GM19328 (cell line): ENCODE data around the gene ZFPM1.

ENCODE experiments used
- ATAC-seq: cut with Tn5 transposase; IDR thresholded peaks from one replicate; pipeline ENCODE4 v1.9.1; 2021; ENCODE audit warnings: mild to moderate bottlenecking, moderate library complexity; ENCODE audit not compliant: unreplicated experiment

ZFPM1 gene

DNA sequence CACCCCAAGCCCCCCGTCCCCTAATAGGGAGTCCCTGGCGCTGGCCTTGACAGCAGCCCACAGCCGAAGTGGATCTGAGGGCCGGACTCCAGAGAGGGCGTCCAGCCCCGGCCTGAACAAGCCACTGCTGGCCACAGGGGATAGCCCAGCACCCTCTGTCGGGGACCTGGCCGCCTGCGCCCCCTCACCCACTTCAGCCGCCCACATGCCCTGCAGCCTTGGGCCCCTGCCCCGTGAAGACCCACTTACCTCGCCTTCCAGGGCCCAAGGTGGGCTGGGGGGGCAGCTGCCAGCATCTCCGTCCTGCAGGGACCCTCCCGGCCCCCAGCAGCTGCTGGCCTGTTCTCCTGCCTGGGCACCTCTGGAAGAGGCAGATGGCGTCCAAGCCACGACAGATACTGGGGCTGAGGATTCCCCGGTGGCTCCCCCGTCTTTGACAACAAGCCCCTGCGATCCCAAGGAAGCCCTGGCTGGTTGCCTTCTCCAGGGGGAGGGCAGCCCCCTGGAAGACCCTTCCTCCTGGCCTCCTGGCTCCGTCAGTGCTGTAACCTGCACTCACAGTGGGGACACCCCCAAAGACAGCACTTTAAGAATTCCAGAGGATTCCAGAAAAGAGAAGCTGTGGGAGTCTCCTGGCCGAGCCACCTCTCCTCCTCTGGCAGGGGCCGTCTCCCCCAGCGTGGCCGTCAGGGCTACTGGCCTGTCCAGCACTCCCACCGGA is 19.3 kb upstream of the ZFPM1 start:
- no peak for ATAC-seq

DNA sequence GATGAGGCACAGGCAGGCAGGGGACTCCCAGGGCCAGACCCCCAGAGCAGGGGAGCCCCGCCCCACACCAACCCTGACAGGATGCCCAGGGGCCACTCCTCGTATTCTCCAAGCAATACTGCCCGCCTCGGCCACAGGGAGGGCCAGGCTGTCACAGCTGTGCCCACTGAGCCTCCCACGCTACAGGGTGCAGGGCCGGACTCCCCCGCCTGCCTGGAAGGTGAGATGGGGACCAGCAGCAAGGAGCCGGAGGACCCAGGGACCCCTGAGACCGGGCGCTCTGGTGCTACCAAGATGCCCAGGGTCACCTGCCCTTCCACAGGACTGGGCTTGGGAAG is 18.8 kb upstream of the ZFPM1 start:
- ATAC-seq: no peak

DNA sequence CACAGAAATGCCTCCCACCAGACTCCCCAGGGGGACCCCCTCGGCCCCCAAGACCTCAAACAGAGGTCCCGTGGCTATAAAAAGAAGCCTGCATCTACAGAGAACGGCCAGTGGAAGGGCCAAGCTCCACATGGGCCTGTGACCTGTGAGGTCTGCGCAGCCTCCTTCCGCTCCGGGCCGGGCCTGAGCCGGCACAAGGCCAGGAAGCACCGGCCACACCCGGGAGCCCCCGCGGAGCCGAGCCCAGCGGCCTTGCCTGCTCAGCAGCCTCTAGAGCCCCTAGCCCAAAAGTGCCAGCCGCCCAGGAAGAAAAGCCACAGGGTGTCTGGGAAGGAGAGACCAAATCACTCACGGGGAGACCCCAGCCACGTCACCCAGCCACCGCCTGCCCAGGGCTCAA is 18.3 kb upstream of the ZFPM1 start:
- ATAC-seq: no peak

DNA sequence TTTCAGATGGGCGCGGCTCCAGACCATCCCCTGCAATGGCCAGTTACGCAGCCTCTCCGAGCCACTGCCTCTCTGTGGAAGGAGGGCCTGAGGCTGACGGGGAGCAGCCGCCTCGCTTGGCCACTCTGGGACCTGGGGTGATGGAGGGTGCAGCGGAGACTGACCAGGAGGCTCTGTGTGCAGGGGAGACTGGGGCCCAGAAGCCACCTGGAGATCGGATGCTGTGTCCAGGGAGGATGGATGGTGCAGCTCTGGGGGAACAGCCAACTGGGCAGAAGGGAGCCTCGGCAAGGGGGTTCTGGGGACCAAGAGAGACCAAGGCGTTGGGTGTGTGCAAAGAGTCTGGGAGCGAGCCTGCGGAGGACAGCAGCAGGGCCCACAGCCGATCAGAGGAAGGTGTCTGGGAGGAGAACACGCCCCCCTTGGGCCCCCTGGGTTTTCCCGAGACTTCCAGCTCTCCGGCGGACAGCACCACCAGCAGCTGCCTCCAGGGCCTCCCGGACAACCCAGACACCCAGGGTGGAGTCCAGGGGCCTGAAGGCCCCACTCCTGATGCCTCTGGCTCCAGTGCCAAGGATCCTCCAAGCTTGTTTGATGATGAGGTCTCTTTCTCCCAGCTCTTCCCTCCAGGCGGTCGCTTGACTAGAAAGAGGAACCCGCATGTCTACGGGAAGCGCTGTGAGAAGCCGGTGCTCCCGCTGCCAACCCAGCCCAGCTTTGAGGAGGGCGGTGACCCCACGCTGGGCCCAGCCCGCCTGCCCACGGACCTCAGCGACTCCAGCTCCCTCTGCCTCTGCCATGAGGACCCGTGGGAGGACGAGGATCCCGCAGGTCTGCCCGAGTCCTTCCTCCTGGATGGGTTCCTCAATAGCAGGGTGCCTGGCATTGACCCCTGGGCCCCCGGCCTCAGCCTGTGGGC is 17.4 kb upstream of the ZFPM1 start:
- no peak for ATAC-seq

DNA sequence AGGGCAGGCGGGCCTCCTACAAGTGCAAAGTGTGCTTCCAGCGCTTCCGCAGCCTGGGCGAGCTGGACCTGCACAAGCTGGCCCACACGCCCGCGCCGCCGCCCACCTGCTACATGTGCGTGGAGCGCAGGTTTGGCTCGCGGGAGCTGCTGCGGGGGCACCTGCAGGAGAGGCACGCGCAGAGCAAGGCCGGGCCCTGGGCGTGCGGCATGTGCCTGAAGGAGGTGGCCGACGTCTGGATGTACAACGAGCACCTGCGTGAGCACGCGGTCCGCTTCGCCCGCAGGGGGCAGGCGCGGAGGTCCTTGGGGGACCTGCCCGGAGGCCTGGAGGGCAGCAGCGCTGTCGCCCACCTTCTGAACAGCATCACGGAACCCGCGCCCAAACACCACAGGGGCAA is 16.3 kb upstream of the ZFPM1 start:
- ATAC-seq: no peak

DNA sequence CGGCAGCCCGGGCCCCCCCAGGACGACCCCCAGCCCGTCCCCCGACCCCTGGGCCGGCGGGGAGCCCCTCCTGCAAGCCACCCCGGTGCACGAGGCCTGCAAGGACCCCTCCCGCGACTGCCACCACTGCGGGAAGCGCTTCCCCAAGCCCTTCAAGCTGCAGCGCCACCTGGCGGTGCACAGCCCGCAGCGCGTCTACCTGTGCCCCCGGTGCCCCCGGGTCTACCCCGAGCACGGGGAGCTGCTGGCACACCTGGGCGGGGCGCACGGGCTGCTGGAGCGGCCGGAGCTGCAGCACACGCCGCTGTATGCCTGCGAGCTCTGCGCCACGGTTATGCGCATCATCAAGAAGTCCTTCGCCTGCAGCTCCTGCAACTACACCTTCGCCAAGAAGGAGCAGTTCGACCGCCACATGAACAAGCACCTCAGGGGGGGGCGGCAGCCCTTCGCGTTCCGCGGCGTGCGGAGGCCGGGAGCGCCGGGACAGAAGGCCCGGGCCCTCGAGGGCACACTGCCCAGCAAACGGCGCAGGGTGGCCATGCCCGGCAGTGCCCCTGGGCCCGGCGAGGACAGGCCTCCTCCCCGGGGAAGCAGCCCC is 15.6 kb upstream of the ZFPM1 start:
- no peak for ATAC-seq

DNA sequence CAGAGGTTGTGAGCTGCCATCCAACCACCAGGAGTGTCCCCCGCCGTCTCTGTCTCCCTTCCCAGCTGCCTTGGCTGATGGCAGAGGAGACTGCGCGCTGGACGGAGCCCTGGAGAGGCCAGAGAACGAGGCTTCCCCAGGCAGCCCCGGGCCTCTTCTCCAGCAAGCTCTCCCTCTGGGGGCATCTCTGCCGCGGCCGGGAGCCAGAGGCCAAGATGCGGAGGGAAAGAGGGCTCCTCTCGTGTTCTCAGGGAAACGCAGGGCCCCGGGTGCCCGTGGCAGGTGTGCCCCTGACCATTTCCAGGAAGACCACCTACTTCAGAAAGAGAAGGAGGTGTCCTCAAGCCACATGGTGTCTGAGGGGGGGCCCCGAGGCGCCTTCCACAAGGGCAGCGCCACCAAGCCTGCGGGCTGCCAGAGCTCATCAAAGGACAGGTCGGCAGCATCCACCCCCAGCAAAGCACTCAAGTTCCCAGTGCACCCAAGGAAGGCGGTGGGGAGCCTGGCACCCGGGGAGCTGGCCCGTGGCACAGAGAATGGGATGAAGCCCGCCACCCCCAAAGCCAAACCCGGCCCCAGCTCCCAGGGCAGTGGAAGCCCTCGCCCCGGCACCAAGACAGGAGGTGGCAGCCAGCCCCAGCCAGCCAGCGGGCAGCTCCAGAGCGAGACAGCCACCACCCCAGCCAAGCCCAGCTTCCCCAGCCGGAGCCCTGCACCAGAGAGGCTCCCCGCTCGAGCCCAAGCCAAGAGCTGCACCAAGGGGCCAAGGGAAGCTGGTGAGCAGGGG is 14.8 kb upstream of the ZFPM1 start:
- ATAC-seq: no peak

DNA sequence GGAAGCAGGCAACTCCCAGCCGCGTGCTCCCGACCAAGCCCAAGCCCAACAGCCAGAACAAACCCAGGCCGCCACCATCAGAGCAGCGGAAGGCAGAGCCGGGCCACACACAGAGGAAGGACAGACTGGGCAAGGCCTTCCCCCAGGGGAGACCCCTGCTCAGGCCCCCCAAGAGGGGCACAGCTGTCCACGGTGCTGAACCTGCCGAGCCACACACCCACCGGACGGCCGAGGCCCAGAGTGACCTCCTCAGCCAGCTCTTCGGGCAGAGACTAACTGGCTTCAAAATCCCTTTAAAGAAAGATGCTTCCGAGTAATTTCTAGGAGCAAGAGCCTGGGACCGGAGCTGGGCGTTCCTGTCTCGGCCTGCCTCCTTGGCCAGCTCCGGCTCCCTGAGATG is 14.1 kb upstream of the ZFPM1 start:
- ATAC-seq: no peak

DNA sequence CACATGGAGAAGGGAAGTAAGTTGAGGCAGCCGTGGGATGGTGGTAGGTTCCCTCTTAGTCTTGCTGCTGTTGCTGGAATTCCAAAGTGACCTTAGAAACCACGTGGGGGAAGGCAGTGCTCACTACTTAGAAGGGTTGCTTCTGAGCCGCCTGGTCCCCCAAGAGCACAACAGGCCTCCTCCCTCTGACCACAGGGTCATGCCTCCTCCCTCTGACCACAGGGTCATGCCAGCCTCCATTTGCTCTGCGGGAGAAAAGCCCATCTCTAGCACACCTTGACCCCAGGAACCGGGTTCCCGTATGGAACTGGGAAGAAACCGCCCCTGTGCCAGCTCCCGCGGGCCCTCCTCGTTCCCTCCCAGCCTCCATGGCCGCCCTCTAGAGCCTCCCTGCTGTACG is 13.4 kb upstream of the ZFPM1 start:
- no peak for ATAC-seq

DNA sequence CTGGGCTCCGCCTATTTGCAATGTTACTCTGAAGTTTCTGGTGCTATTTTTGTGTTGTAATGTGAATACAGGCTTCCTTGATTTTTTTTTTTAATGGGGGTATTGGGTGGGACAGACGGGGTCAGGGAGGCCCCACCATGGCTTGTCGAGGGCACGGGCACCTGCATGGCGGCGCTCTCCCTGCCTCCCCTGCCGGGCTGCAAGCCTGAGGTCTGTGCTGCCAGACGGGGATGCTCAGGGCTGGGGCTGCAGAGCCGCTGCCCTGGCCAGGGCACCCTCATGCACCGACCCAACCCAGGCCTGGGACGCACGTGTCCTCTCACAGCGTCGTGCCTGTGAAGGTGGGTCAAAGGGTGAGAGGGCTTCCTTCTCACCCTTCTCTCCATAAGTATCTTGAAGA is 13.0 kb upstream of the ZFPM1 start:
- no peak for ATAC-seq

DNA sequence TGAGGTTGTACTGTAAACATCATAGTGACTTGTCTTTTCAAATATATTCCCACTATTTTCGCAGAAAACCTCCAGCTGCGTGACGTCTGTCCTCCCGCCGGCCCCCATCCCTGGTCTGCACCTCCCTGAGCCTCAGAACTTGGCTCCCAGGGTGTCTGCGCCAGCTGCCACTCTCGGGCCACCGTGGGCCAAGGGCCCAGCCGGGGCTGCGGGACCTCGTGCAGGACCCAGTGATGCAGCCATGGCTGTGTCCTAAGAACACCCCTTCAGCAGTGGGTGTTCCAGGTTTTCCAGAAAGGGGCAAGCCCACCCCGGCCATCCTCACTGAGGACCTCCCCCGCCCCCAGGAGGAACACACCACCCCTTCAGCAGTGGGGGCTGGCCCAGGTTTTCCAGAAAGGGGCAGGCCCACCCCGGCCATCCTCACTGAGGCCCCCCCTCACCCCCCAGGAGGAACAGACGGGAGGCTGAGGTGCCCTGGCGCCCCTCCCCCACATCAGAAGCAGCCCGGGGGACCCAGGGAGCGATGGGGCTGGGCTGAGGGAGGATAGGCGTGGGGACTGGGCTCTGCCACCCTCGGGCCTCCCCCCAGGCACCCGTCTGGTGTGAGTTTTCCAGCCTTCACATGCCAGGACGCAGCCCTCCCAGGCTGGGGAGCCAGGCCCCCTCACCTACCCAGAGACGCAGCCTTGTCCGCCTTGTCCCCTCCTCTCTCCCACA is 12.2 kb upstream of the ZFPM1 start:
- no peak for ATAC-seq

DNA sequence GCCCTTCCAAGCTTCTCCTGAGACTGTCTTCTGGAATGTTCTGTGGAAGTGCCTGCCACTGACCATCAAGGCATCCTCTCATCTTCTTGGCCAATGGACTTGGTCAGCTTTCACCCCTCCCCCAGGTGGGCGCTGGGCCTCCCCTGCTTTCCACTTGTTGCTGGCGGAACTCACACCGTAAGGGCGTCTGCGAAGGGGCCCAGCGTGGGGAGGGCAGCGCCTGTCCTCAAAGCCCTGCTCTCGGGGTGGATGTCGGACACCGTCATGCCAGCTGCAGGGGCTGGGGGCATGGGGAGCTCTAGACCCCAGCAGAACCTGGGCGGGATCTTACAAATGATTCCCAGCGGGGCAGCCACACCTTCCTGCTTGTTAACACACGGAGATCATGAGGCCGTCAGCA is 11.6 kb upstream of the ZFPM1 start:
- ATAC-seq: no peak

DNA sequence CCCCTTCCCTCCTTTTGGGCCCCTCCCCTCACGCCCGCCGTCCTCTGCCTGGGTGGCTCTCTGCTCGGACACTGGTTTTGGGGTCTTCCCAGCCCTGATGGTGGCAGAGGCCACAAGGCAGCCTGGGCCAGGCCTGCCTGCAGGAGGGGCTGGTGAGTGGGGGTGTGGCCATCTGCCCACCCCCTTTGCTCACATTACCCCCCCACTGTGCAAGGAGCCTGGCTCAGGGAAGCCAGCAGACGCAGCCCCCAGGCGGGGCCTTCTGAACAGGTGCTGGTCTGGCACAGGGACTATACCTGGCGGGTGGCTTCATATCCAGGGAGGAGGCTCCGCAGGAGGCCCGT is 10.7 kb upstream of the ZFPM1 start:
- no peak for ATAC-seq

DNA sequence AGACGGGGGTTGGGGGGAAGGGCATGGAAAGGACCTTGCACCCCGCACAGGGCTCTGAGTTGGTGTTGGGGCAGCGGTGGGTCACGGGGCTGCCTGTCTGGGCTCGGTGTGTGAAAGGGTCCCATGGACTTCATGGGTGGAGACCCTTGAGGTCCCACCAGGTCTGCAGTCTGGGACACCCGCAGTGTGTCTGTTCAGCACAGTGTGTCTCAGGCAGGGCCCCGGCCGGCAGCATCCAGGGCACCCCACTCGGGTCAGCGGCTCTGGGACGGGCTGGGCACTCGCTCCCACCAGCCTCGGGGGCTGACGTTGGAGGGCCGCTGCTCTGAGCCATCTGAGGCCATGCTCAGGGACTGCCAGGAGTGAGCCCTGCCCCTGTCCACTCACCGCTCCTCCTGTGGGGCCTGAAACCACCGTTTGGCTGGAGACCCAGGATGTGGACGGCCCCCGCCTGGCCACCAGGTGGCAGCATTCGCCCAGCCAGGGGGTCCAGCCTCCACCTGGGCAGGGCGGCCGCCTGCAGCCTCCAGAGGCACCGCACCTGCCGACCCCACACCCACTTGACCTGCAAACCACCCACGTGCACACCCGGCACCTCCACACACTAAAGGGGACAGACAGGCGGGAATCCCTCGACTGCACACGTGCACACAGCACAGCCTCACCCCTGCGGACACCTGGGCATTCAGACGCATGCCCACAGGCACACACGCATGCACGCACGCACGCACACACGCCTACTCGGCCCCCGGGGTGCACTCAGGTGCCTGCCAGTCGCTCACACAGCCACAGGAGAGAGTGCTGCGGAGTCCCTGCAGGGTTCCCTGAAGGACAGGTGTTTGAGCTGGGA is 10.1 kb upstream of the ZFPM1 start:
- no peak for ATAC-seq

DNA sequence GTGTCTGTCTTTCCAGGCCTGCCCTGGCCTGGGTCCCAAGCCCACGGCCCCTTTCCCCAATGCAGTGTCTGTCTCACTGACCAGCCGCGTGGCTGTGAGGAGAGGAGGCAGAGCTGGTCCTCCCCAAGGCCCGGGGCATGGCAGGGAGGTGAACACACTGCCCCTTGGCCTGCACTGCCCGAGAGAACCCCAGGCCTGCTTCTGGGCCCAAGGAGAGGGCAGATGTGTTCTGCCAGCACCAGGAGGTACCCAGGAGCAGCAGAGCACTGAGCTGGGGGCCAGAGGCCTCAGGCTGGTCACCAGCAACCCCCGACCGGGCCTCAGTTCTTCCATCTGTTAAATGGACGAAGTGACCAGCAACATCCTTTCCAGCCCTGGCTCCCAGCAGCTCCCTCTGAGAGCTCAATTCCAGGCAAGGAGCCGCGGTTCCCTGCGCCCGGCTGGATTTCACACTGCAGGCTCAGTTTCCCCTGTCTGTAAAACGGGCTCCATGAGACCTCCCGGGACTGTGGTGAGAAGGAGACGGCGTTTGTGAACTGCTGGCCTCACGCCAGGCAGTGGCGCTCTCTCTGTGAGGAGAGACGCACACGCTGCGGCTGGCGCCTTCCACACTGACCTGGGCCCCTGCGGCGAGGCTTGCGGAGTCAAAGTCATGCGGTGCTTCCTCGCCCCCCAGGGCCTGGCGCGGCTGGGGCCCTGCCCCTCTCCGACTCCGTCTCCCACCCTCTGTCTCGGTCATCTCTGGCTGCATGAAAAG is 8.1 kb upstream of the ZFPM1 start:
- ATAC-seq: no peak

DNA sequence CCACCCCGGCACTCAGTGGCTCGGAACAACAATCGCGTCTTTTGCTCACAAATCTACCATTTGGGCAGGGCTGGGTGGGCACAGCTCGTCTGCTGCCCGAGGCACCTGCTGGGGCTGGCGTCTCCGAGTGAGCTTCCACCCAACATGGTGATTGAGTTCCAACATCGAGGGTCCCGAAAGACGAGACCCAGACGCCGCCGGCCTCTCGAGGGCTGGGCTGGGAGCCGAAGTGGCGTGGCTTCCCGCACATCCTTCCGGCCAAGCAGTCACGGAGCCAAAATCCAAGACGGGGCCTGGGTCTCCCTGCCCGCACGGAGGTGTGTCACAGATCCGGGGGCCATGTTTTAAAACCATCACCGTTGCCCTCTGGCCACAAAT is 7.5 kb upstream of the ZFPM1 start:
- ATAC-seq: no peak

DNA sequence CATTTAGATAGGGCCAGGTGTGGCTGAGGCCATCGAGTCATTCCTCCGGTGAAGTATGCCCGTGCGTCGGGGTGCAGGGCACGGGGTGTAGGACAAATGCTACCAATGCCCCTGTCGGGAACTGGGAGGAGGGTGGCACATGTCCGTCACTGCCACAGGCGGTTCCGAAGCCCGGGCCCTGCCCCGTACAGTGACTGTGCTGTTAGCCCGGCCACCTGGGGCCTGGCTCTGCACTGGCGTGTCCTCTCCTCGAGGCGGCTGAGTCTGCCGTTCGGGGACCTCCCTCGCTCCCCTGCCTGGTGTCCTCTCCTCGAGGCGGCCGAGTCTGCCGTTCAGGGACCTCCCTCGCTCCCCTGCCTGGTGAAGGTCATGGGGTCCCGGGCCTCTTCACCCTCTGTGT is 7.0 kb upstream of the ZFPM1 start:
- no peak for ATAC-seq

DNA sequence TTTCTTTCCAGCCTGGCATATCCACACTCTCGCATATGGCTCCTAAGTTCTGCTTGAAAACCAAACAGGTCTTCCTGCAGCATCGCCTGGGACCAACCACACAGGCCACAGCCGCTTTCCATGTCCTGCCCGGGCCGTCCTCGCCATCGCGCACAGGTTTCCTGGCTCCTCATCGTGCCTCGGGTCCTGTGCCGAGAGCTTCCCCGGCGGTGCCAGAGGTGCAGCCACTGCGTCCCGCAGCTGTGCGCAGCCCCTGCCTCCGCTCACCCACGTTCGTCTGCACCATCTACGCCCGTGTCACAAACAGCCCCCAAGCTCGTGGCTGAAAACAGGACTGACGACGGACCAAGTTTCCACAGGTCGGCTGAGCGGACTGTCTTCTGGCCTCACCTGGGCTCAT is 6.3 kb upstream of the ZFPM1 start:
- no peak for ATAC-seq

DNA sequence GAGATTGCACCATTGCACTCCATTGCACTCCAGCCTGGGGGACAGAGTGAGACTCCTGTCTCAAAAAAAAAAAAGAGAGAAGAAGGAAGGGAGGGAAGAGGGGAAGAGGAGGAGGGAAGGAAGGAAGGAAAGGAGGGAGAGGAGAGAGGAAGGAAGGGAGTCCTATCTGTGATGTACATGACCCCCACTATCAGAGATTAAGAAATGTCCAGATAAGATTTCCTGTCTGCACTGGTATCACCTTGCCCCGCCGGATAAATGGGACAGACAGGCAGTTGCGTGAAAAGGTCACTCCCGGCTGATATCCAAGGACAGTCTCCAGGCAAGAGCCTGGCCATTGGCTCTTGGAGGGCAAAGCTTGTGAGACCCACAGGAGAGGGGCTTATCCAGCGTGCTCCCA is 5.2 kb upstream of the ZFPM1 start:
- ATAC-seq: no peak
